Fibroblast of lung (primary cell): ENCODE data around the gene PLSCR1. TPM values are rescaled to one million over a fixed set of nuclear protein-coding genes. Genes with fewer than 3 reads are reported as not detected.

Source experiments
- DNase-seq, 2 donors: peaks; one replicate each; pipeline versions ENCODE4 v3.0.0 to v3.0.0-alpha.2; 2010; ENCODE audit warnings: low read depth in 2 of 2
- H2AFZ ChIP-seq: 2 replicates; pipeline ENCODE4 v1.5.1; 2012; ENCODE audit warnings: low read length, control low read depth, inconsistent platforms
- H3K27ac ChIP-seq: 2 replicates; pipeline ENCODE4 v1.5.1; 2011; ENCODE audit warnings: low read length, control low read depth; ENCODE audit not compliant: insufficient read depth
- H3K27me3 ChIP-seq: 2 replicates; pipeline ENCODE4 v1.5.1; 2011; ENCODE audit warnings: mild to moderate bottlenecking, low read length; ENCODE audit not compliant: control insufficient read depth, insufficient read depth
- H3K36me3 ChIP-seq: 2 replicates; pipeline ENCODE4 v1.5.1; 2011; ENCODE audit warnings: low read length; ENCODE audit not compliant: control insufficient read depth, insufficient read depth
- H3K4me1 ChIP-seq: 2 replicates; pipeline ENCODE4 v1.5.1; 2011; ENCODE audit warnings: low read length; ENCODE audit not compliant: control insufficient read depth, insufficient read depth; ENCODE audit errors: extremely low read depth
- H3K4me2 ChIP-seq: 2 replicates; pipeline ENCODE4 v1.5.1; 2011; ENCODE audit warnings: low read length, control low read depth; ENCODE audit not compliant: insufficient read depth; ENCODE audit errors: extremely low read depth
- H3K4me3 ChIP-seq, 4 experiments: fragments of 200-600 bp in 1 of 4; sonication (generic) in 1 of 4; replicated peaks in 1 of 4; 2 replicates each; pipeline ENCODE4 v1.5.1; 2011 to 2016; ENCODE audit warnings: low read length in 4 of 4, low read depth in 3 of 4, mild to moderate bottlenecking in 3 of 4, control low read depth in 2 of 4, inconsistent platforms in 1 of 4, mixed read lengths in 1 of 4; ENCODE audit not compliant: insufficient read depth in 1 of 4; ENCODE audit errors: control extremely low read depth in 1 of 4
- H3K79me2 ChIP-seq: 2 replicates; pipeline ENCODE4 v1.5.1; 2012; ENCODE audit warnings: mild to moderate bottlenecking, low read length, inconsistent platforms; ENCODE audit not compliant: control insufficient read depth, insufficient read depth
- H3K9ac ChIP-seq: 2 replicates; pipeline ENCODE4 v1.5.1; 2011; ENCODE audit warnings: mild to moderate bottlenecking, low read length, control low read depth; ENCODE audit not compliant: insufficient read depth
- H3K9me3 ChIP-seq: 2 replicates; pipeline ENCODE4 v1.5.1; 2012; ENCODE audit warnings: low read depth, low read length; ENCODE audit not compliant: control insufficient read depth, insufficient read depth
- H4K20me1 ChIP-seq: 2 replicates; pipeline ENCODE4 v1.5.1; 2011; ENCODE audit warnings: low read length; ENCODE audit not compliant: control insufficient read depth, insufficient read depth; ENCODE audit errors: extremely low read depth
- CTCF ChIP-seq, 2 donors: IDR thresholded peaks in 1 of 2; conservative IDR thresholded peaks in 1 of 2; 1 replicate in 1 of 2; 2 replicates in 1 of 2; pipeline ENCODE4 v1.5.1; 2011 to 2012; ENCODE audit warnings: low read length in 2 of 2, control low read depth in 1 of 2, inconsistent platforms in 1 of 2, low read depth in 1 of 2, mild to moderate bottlenecking in 1 of 2
- EZH2 ChIP-seq: IDR thresholded peaks from 2 replicates; pipeline ENCODE4 v1.5.1; 2012; ENCODE audit warnings: low read length, control low read depth, mild to moderate bottlenecking; ENCODE audit errors: missing control alignments
- polyA plus RNA-seq, 2 donors: library from polyadenylated mRNA; depleted of rRNA in 1 of 2; stranded (reverse) in 1 of 2; unstranded in 1 of 2; fragments of >200 nt; gene quantifications; 2 replicates each; pipeline ENCODE4 v1.2.1, GENCODE V29; 2011 to 2012; ENCODE audit warnings: missing spikeins in 1 of 2
- total RNA-seq: library from RNA; depleted of rRNA; stranded (reverse); fragments of >200 nt; gene quantifications from 2 replicates; pipeline ENCODE4 v1.2.1, GENCODE V29; 2014

PLSCR1 gene
- total and polyA plus RNA-seq, 2 donors (not counting 1 experiment from before 2014, with no cell fraction given): 36.8 to 73.3 TPM

- Histone ChIP-seq H3K27me3 (no peaks in the 10 kb centered on the region), H3K27ac (no peak overlapping the region), H4K20me1 (no peaks in the 10 kb centered on the region), H3K4me1 (peaks cover 11% of the 10 kb centered on the region), H2AFZ (peak overlapping the region; percentile 67), H3K79me2 (no peaks in the 10 kb centered on the region), H3K9me3 (no peaks in the 10 kb centered on the region), H3K4me2 (peak overlapping the region; percentile 58), H3K4me3 (peak overlapping the region in 1 of 4 experiments; percentile 3), H3K9ac (no peak overlapping the region), H3K36me3 (no peaks in the 10 kb centered on the region)
- peak in 1 of 2 donors; percentile 48 for DNase-seq
- TF ChIP-seq CTCF (conservative IDR thresholded peaks at IDR 0.05 in 1 of 2, IDR thresholded peaks at IDR 0.05 in 1 of 2; ENCODE audit: low read depth in 1 of 2, low read length in 2 of 2) (no peak), EZH2 (no peak)
Measured at GRCh38 chr3:146550070-146550615, 5.7 kb upstream of the PLSCR1 start.

- Histone ChIP-seq H3K27me3 (no peaks in the 10 kb centered on the region), H3K9me3 (no peaks in the 10 kb centered on the region), H3K79me2 (peaks cover 5% of the 10 kb centered on the region), H3K4me2 (no peak overlapping the region), H3K9ac (no peak overlapping the region), H3K27ac (no peak overlapping the region), H3K4me1 (peaks cover 11% of the 10 kb centered on the region), H4K20me1 (no peaks in the 10 kb centered on the region), H3K4me3 (no peak overlapping the region), H2AFZ (no peak overlapping the region), H3K36me3 (no peaks in the 10 kb centered on the region)
- TF ChIP-seq EZH2: no peak
- no peak for TF ChIP-seq CTCF (conservative IDR thresholded peaks at IDR 0.05 in 1 of 2, IDR thresholded peaks at IDR 0.05 in 1 of 2; ENCODE audit: low read depth in 1 of 2, low read length in 2 of 2)
- DNase-seq: no peak
Measured at GRCh38 chr3:146547235-146547835, 2.9 kb upstream of the PLSCR1 start.

GRCh38 chr3:146546366-146546965 lies 2.1 kb upstream of the PLSCR1 start:
- Histone ChIP-seq H3K9me3 (no peaks in the 10 kb centered on the region), H3K4me1 (peaks cover 9% of the 10 kb centered on the region), H3K27me3 (no peaks in the 10 kb centered on the region), H3K4me3 (no peak overlapping the region), H3K36me3 (no peaks in the 10 kb centered on the region), H4K20me1 (no peaks in the 10 kb centered on the region), H3K79me2 (peaks cover 10% of the 10 kb centered on the region), H2AFZ (no peak overlapping the region), H3K4me2 (no peak overlapping the region), H3K9ac (no peak overlapping the region), H3K27ac (no peak overlapping the region)
- no peak for DNase-seq
- TF ChIP-seq CTCF (conservative IDR thresholded peaks at IDR 0.05 in 1 of 2, IDR thresholded peaks at IDR 0.05 in 1 of 2; ENCODE audit: low read depth in 1 of 2, low read length in 2 of 2) (no peak), EZH2 (no peak)
